HepG2 (cell line): ENCODE data around the gene ELF1.
"Not testable (repeated sequence)": the region's sequence is repeated elsewhere in the genome, so short reads cannot be mapped to it uniquely, and the experiment has no call there.

ENCODE experiments used
- SKI ChIP-seq: fragments of 450-650 bp; IDR thresholded peaks from one replicate; pipeline ENCODE4 v1.6.1; 2018; ENCODE audit warnings: mild to moderate bottlenecking; ENCODE audit not compliant: partially characterized antibody
- ZFP91 ChIP-seq: sonication (generic); formaldehyde crosslinking; IDR thresholded peaks from 2 replicates; pipeline ENCODE4 v1.9.0; 2022; ENCODE audit warnings: missing genetic modification reagents, mild to moderate bottlenecking, borderline replicate concordance
- ZNF510 ChIP-seq: sonication (generic); formaldehyde crosslinking; IDR thresholded peaks from 2 replicates; pipeline ENCODE4 v1.4.0; 2020; ENCODE audit warnings: low read depth, mild to moderate bottlenecking, missing genetic modification reagents

- not testable (repeated sequence) for TF ChIP-seq ZFP91 (CRISPR knock-in tag); SKI; ZNF510 (CRISPR knock-in tag)
Observed at GRCh38 chr13:40909541-40910200, 109.4 kb downstream of the ELF1 start.
